Upper lobe of left lung (tissue), 4 donors: ENCODE measurements around the gene DNAAF5.

Experiments
- POLR2A ChIP-seq, 4 donors: fragments of 450-650 bp; IDR thresholded peaks; one replicate each; pipeline ENCODE4 v1.5.1; 2016 to 2017; ENCODE audit warnings: antibody characterized with exemption in 4 of 4, mild to moderate bottlenecking in 2 of 4
- TF ChIP-seq, protein P1 (sequence below), 6 experiments: fragments of 450-650 bp in 4 of 6; fragments of 200-600 bp in 2 of 6; sonication (generic) in 2 of 6; IDR thresholded peaks; one replicate each; pipeline ENCODE4 v1.5.1; 2016 to 2019; ENCODE audit warnings: antibody characterized with exemption in 6 of 6

DNA sequence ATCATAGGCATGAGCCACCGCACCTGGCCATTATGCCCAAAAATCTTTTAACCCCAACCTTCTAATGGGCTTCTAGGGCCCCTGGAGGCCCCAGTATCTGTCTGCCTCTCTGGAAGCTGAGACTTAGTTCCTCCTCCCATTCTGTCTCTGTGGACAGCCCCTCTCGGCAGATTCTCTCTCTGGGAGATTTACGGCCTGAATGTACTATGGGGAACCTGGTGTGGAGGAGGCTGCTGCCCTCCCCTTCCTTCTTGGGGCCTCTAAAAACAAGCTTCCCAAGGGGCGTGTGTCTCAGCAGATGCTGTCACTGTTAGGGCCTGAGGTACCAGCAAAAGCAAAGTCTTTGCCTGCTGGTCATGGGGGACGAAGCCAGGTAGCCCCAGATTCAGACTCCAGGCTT lies 36.4 kb downstream of the DNAAF5 start:
- TF ChIP-seq, protein P1, sequence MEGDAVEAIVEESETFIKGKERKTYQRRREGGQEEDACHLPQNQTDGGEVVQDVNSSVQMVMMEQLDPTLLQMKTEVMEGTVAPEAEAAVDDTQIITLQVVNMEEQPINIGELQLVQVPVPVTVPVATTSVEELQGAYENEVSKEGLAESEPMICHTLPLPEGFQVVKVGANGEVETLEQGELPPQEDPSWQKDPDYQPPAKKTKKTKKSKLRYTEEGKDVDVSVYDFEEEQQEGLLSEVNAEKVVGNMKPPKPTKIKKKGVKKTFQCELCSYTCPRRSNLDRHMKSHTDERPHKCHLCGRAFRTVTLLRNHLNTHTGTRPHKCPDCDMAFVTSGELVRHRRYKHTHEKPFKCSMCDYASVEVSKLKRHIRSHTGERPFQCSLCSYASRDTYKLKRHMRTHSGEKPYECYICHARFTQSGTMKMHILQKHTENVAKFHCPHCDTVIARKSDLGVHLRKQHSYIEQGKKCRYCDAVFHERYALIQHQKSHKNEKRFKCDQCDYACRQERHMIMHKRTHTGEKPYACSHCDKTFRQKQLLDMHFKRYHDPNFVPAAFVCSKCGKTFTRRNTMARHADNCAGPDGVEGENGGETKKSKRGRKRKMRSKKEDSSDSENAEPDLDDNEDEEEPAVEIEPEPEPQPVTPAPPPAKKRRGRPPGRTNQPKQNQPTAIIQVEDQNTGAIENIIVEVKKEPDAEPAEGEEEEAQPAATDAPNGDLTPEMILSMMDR (IDR thresholded peaks at IDR 0.05), result no peak
- TF ChIP-seq POLR2A (IDR thresholded peaks at IDR 0.05), result no peak
